DMS79 (cell line): ENCODE data around the gene HLA-DMB.

ENCODE experiments used
- DNase-seq: peaks from one replicate; lab custom pipeline; 2025; lab: John Stamatoyannopoulos, UW

HLA-DMB gene

DNA sequence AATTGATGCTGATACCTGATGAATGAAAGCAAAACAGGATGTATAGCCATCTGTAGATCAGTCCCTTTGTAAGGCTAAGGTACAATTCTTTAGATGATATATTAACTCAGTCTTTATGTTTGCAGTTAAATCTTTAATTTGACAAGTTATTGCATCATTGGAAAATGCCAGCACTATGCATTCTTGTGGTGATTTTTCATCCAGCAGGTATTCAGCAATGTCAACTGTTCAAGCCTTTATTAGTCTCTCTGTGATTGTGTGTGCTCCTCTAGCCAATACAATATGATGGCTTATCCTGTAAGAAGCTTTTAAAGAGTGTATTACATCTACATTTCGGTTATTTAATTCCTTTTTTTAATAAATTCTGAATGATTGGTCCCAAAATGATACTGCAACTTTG, 34.3 kb downstream of the HLA-DMB start:
- DNase-seq = no peak

DNA sequence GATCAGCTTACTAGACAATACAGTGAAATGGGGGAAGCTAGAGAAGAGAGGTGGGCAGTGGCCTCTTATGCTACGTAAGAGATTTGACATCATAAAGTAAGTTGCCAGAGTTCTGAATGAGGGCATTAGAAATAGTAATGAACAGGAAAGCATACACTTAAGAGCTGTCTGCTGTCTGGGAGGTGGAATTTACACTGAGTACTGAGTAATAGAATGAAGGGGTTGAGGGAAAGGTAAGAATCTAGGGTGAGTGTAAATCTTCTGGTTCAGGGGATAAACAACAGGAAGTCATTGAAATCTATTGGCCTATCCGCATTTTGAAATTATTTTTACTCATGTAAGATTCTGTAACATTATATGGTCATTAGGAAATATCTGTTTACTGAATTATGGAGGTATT, 35.8 kb downstream of the HLA-DMB start:
- no peak for DNase-seq

DNA sequence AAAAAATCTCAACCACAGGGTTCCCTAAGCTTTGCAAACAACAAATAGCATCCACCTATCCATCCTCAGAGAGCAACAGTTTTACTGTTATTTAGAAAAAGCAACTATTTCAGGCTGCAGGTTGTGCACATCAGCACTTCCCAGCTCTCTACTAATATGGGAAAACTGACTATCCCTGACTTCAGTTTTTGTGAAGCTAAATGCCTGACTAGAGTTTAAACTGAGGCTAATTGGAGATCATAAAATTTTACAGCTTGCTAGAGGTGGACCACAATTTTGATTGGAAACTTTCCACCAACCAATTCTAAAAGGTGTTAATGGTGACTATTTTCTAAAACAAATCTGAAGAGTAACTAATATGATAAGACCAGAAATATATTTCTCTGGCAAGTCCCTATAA, 36.9 kb downstream of the HLA-DMB start:
- no peak for DNase-seq

DNA sequence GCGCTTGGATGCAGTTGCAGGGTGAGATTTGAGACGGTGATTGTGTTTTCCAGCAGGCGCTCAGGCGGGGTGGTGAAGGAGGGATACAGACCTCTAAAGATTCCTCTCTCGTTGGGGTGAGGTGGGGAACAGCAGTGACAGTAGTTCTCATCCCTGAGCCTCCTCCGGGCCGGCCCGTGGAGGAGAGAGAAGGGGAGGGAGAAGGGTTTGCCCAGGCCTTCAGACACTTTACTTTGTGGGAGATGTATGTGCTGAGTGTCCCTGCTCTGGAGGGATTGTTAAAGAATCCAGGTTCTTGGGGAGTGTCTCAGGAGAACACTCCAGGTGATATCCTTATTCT, 45.9 kb downstream of the HLA-DMB start:
- DNase-seq = no peak

DNA sequence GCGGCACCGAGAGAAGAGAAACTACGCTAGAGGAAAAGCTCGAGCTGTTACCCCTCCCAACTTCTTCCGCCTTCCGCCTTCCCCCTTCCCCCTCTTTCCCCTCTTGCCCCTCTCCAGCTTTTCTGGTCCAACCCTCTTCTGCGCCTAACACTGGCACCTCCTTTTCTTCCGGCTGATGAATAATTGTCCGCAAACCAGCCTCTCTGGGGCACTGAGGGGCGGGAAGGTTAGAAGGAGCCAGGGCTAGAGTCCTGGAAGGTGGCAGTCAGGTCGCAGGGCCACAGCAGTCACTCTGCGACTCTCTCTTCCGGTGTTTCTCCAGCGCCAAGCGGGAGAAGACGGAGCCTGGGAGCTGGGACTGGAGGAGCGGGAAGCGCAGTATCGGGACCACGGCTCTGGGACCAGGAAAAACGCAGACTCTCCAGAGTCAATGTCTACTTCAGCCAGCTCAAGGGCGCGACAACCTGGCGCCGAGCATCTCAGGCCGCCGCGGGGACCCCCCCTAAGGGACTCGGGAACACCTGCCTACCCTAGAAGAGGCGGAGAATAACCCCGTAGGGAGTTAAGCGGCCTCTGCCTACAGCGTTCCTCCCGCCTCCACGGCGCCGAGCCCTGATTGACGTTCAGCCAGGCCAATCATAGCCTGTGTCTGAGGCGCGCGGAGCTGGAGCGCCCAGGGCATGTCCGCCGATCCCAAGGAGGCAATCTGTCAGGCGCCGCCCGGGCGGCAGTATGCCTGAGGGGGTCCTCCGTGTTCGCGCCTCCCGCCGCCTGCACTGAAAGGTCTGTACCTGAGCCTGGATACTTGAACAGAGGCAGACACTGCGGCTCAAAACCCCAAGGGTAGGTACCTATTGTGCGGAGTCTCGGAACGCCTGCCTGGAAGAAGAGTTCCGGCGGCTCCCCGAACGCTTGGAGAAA, 46.5 kb downstream of the HLA-DMB start:
- DNase-seq = peak; percentile 96

DNA sequence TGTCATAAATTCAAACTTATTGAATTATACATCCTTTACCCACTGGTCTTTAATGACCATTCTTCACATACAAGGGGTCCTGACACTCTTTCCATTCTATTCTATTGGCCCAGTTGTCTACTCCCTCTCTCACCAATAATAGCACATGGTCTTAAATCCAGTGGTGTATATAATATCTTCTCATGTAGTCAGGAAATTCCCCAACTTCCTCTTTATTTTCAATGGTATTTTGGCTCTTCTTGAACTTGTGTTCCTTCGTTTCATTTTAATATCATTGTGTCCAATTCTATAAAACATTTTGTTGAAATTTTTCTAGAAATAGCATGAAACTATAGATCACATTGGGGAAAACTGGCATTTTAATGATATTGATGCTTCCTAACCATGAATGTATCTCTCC, 50.0 kb downstream of the HLA-DMB start:
- DNase-seq = no peak

DNA sequence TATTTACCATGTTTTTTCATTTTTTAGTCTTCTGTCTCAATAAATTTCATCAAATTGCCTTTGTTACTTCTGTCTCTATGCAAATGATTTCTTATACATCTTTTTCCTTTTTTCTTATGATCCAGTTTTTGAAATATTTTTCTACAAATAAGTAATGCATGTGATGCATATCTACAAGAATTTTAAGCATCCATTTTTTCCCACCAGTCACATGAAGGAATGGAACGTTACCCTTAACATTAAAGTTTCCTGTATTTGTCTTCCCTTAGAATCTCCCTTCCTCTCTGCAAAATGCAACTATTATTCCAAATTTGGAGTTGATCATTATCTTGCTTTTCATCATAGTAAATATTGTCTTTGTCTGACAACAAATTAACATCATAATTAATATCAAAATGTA, 51.3 kb downstream of the HLA-DMB start:
- no peak for DNase-seq

DNA sequence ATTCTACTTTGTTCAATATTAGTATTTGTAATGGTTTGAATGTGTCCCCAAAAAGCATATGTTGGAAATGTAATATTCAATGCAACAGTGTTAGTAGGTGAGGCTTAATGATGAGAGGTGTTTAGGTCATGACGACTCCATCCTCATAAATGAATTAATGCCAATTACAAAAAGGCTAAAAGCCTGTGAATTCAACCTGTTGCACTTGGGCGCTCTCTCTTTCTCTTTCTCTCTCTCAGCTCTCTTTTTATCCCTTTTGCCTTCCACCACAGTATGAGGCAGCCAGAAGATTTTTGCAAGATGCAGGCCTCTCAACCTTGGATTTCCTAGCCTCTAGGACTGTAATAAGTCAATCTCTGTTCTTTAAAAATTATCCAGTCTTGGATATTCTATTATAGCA, 52.3 kb downstream of the HLA-DMB start:
- no peak for DNase-seq

DNA sequence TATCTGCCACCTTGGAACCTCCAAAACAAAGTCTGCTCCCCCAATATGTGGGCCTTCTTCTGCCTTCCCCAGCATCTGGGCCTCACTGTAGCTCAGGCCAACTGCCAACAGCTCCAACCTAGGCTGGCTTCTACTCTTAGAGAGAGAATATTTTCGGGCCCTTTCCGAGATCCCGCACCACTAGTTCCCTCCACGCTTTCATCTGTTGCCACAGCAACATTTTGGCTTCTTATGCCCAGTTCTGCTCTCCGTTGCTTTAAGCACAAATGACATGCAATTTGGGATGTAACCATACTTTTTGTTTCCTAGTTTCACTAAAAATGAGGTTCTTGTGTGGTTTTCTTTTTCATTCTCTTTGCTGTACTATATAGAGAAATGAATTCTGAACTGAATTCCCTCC, 53.2 kb downstream of the HLA-DMB start:
- DNase-seq = no peak

DNA sequence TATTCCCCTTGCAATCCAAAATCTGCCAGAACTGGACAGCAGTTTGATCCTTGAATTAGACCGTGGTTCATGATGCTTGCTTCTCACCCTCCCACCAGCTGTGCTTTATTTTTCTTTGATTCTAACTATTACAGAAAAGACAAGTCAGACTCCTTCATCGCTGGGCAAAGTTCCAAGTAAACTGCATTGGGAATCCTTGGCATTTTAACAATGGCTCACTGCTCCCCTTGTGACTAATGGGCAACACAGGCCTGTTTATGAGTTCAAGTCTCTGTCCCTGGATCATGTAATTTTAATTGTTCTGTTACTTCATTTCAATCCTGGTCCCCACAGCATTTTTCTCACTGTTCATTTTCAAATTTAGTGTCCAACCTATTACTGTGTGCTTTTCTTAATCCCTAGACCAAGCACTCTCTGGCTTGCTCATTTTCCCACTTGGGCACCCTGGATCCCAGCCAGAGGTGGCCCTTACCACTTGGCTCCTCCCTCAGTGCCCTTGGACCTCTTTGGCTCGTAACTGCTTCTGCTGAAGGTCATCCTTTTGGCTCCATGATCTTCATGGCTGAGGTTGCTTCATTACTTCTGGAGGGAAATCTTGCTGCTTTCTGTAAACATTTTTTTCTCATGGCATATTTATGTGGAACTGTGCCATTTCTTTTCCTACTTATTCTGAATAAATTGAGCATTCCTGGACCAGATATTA, 54.0 kb downstream of the HLA-DMB start:
- DNase-seq = no peak

DNA sequence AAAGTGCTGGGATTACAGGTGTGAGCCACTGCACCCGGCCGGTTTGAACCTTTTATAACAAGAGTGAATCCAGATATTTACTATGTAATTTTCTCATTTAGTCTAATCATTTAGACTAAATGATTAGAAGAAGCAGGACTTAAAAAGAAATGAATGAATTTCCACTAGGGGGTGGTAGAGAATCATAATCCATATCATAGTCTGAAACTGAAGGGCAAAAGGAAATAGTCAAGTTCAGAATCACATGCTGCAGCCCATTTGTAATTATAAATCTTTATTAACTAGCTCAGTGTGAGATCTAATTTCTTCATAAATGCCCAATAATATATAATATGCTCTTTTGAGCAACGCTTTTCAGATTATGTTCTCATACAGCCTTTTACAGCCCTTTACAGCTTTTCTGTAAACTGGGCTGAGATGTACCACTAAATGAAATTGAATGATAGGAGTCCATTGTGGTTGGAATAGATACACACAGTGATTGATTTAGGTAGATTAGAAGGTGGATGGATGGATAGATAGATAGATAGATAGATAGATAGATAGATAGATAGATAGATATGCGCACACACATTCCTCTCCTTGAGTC, 55.0 kb downstream of the HLA-DMB start:
- DNase-seq = peak; percentile 45
